Rectal smooth muscle tissue (tissue), 1 donor: ENCODE results near the gene ITIH2.
"Not testable (repeated sequence)": the region's sequence is repeated elsewhere in the genome, so short reads cannot be mapped to it uniquely, and the experiment has no call there.

Source experiments
- H3K27ac ChIP-seq: one replicate; pipeline ENCODE4 v1.7.0; 2013; ENCODE audit warnings: low read depth, low read length, inconsistent platforms
- H3K27me3 ChIP-seq: one replicate; pipeline ENCODE4 v1.7.0; 2013; ENCODE audit warnings: low read length; ENCODE audit not compliant: control insufficient read depth, insufficient read depth
- H3K36me3 ChIP-seq: one replicate; pipeline ENCODE4 v1.7.0; 2013; ENCODE audit warnings: low read length; ENCODE audit not compliant: control insufficient read depth, insufficient read depth
- H3K4me1 ChIP-seq: one replicate; pipeline ENCODE4 v1.7.0; 2013; ENCODE audit warnings: low read length; ENCODE audit not compliant: control insufficient read depth, insufficient read depth
- H3K4me3 ChIP-seq: one replicate; pipeline ENCODE4 v1.7.0; 2013; ENCODE audit warnings: low read length
- H3K9ac ChIP-seq: one replicate; pipeline ENCODE4 v1.7.0; 2013; ENCODE audit warnings: low read length

ITIH2 gene

DNA sequence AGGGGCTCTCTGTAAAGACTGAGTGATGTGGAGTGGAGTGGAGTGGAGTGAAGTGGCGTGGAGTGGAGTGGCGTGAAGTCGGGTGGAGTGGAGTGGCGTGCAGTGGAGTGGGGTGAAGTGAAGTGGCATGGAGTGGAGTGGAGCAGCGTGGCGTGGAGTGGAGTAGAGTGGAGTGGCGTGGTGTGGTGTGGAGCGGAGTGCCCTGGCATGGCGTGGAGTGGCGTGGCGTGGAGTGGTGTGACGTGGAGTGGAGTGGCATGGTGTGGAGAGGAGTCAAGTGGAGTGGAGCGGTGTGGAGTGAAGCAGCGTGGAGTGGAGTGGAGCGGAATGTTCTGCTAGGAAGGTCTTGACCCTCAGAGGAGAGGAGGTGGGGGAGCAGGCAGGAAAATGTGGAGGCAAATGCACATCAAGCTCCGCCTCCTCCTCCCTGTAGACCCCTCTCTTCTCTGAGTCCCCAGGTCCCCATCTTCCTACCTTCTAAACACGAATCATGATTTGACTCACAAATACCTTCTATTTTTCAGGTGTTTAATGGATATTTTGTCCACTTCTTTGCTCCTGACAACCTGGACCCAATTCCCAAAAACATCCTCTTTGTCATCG lies 19.9 kb downstream of the ITIH2 start:
- Histone ChIP-seq H3K4me3 (no peak overlapping the region), H3K4me1 (no peaks in the 10 kb centered on the region), H3K27ac (no peak overlapping the region), H3K36me3 (no peaks in the 10 kb centered on the region), H3K9ac (no peak overlapping the region), H3K27me3 (no peaks in the 10 kb centered on the region)

DNA sequence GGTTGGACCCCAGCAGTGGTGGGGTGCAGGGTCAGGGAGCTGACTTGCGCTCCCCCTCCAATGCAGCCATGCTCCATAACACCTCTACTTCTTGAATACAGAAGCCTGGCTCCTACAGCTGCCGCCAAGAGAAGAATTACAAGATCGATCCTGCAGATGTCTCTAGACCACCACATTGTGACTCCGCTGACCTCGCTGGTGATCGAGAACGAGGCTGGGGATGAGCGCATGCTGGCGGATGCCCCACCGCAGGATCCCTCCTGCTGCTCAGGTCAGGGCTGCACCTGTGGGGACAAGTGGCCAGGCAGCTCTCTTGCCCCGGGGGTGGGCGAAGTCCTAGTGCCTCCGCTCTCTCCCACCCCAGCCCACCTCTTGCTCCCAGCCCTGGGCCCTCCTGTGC lies 31.7 kb downstream of the ITIH2 start:
- Histone ChIP-seq H3K27ac (no peak overlapping the region), H3K9ac (no peak overlapping the region), H3K36me3 (no peaks in the 10 kb centered on the region), H3K4me1 (no peaks in the 10 kb centered on the region), H3K27me3 (no peaks in the 10 kb centered on the region), H3K4me3 (no peak overlapping the region)

DNA sequence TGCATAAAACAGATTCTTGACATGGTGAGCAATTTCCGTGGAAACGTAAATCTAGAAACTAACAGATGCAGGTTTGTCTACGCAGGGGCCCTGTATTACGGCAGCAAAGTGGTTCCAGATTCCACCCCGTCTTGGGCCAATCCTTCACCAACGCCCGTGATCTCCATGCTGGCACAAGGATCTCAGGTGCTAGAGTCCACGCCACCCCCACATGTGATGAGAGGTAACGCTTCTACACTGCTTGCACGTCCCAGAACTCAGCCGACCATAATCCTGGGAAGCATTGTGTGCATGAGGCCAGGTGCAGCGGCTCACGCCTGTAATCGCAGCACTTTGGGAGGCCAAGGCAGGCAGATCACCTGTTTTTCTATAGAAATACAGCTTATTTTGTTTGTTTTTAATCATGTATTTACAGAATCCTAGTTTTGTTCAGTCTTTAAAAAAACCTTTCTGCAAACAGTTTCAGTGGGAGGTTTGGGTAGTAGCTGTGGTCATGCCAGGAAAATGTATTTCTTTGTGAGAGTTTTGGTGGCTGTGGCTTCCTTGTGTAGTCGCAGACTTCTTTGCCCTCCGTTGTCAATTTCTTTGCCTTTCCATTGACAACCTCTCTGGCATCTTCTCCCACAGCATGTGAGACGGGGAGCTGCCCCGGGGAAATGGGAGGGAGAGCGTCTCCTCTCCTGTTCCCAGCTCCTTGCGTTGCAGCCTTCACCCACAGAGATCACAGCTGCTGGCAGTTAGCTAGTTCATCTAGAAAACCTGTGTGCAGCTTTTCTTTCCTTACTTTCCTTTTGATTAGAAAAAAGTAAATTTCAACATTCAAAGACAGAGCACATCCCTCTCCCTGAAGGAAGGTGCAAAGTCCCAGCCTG lies 35.7 kb downstream of the ITIH2 start:
- Histone ChIP-seq H3K27ac (no peak overlapping the region), H3K27me3 (no peaks in the 10 kb centered on the region), H3K9ac (no peak overlapping the region), H3K4me1 (no peaks in the 10 kb centered on the region), H3K36me3 (no peaks in the 10 kb centered on the region), H3K4me3 (no peak overlapping the region)

DNA sequence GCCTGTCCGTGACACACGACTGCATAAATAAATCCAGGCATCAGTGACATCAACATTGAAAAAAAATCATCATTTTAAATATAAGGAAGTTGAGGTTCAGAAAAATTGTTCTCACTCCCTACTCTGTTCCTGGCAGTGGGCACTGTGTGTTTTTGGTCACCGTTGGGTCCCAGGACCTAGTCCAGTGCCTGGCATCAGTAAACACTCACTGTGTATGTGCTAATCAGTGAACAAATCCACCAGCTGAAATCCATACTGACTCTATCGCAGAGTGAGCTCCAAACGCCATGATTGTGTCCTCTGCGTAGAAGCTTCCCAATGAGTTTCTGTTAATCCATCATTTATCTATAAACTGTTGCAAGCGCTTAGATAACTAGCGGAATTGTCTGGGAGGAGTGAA lies 41.2 kb downstream of the ITIH2 start:
- H3K36me3 ChIP-seq: peaks cover 2% of the 10 kb centered on the region
- H3K9ac ChIP-seq: no peak overlapping the region
- no peak overlapping the region for H3K27ac ChIP-seq
- H3K27me3 ChIP-seq: no peaks in the 10 kb centered on the region
- H3K4me1 ChIP-seq: no peaks in the 10 kb centered on the region
- H3K4me3 ChIP-seq: no peak overlapping the region

DNA sequence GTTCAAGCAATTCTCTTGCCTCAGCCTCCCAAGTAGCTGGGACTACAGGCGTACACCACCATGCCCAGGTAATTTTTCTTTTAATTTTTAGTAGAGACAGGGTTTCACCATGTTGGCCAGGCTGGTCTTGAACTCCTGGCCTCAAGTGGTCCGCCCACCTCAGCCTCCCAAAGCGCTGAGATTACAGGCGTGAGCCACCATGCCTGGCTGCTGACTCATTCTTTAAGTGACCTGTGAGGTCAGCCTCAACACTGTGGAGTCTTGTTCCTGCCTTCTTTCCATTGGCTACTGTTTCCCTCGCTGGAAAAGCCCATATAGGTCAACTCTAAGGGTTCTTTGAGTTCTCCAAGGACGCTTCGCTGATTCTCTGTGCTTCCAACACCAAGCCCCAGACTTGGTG lies 45.5 kb downstream of the ITIH2 start:
- not testable (repeated sequence) for H3K27ac ChIP-seq, H3K9ac ChIP-seq, H3K36me3 ChIP-seq, H3K4me1 ChIP-seq, H3K27me3 ChIP-seq, H3K4me3 ChIP-seq

DNA sequence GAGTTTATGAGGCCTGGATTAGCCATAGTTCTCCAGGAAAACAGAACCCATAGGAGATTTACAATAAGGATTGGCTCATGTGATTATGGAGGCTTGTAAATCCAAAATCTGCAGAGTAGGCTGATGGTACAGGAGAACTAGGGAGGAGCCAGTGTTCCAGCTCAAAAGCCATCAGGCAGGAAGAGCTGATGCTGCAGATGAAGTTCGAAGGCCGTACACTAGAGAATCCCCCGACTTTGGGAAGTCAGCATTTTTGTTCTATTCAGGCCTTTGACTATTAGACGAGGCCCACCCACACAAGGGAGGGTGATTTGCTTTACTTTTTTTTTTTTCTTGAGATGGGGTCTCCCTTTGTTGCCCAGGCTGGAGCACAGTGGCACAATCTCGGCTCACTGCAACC lies 47.1 kb downstream of the ITIH2 start:
- Histone ChIP-seq H3K9ac (no peak overlapping the region), H3K27ac (no peak overlapping the region), H3K36me3 (peaks cover 11% of the 10 kb centered on the region), H3K27me3 (no peaks in the 10 kb centered on the region), H3K4me3 (no peak overlapping the region), H3K4me1 (no peaks in the 10 kb centered on the region)

DNA sequence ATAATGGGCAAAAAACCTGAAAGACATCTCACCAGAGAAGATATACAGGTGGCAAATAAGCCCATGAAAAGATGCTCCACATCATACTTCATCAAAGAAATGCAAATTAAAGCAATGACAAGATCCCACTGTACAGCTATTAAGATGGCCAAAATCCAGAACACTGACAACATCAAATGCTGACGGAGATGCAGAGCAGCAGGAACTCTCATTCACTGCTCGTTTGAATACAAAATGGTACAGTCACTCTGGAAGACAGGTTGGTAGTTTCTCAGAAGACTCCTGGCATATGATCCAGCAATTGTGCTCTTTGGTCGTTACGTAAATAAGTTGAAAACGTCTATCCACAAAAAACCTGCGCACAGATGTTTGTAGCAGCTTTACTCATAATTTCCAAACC lies 49.1 kb downstream of the ITIH2 start:
- Histone ChIP-seq H3K36me3 (peaks cover 11% of the 10 kb centered on the region), H3K9ac (no peak overlapping the region), H3K27me3 (no peaks in the 10 kb centered on the region), H3K27ac (no peak overlapping the region), H3K4me3 (no peak overlapping the region), H3K4me1 (no peaks in the 10 kb centered on the region)

DNA sequence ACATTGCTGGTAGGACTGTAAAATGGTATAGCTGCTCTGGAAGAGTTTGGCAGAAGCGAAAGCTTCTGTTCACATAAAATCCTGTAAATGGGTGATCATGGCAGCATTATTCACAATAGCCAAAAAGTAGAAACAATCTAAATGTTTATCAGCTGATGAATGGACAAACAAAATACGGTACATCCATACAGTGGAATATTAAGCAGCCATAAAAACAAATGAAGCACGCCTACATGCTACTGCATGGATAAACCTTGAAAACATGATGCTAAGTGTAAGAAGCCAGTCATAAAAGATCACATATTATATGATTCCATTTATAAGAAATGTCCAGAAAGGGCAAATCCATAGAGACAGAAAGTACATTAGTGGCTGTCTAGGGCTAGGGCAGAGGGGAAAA lies 52.0 kb downstream of the ITIH2 start:
- no peak overlapping the region for H3K4me3 ChIP-seq
- H3K27me3 ChIP-seq: no peaks in the 10 kb centered on the region
- no peak overlapping the region for H3K27ac ChIP-seq
- H3K4me1 ChIP-seq: no peaks in the 10 kb centered on the region
- H3K36me3 ChIP-seq: peaks cover 9% of the 10 kb centered on the region
- no peak overlapping the region for H3K9ac ChIP-seq

DNA sequence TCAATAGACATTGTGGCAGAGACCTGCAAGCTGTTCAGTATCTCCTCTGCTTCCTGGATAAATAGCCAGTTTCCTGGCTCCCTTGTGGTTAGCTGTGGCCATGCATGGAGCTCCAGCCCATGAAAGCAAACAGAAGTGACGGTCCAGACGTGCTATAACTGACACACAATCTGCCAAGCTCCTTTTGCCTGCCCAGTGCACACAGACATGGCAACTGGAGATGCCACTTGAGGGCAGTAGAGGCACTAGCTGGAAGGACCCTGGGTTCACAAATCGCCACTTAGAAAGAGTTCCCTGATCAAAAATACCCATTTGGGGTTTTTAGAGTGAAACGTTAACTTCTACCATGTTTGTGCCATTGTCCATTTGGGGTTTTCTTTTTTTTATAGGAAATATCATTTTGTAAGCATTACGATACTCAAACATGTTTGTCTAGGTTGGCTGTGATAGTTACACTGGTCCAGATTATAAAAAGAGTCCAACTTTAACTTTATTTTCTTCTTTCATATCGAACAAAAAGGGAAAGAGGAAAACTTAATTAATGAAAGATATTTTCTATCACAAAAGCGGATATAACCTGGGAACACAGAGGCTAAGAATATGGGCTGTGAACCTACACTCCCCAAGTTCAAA lies 53.4 kb downstream of the ITIH2 start:
- Histone ChIP-seq H3K4me1 (no peaks in the 10 kb centered on the region), H3K4me3 (no peak overlapping the region), H3K27me3 (no peaks in the 10 kb centered on the region), H3K9ac (no peak overlapping the region), H3K36me3 (peaks cover 9% of the 10 kb centered on the region), H3K27ac (no peak overlapping the region)

DNA sequence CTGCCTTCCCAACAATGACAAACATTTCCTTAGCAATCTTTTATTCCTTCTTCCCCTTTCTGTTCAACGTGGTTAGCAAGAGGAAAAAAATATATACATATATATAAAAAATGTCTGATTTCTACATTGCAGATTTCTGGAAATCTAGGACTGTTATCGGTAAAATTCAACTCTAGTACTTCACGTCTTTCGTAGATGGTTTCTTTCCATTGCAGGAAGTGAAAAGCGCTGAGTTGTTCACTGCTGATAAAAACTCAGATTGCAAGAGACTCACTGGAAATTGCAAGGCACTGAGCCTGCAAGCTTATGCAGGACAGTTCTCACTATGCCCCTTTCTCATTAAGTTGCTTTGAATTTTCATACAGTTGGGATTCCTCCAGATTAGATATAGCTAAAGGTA lies 60.8 kb downstream of the ITIH2 start:
- Histone ChIP-seq H3K4me1 (no peaks in the 10 kb centered on the region), H3K9ac (no peak overlapping the region), H3K27ac (no peak overlapping the region), H3K4me3 (no peak overlapping the region), H3K36me3 (peaks cover 15% of the 10 kb centered on the region), H3K27me3 (no peaks in the 10 kb centered on the region)

DNA sequence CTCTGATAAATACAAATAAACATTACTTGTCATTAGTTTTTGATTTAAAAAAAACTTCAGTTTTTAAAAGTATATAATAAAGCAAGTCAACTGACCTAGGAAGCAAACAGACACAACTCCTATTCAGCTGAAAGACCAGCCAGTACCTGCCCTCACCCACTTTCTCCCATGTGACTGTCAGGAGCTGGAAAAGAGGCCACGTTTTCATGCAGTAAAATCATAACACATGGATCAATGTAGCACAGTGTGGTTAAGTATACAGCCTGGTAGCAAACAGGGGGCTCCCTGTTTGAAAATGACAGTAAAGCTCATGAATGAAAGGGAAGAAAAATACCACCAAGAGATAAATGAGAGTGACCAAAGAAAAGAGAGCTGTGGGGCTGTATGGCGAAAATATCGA lies 63.1 kb downstream of the ITIH2 start:
- Histone ChIP-seq H3K4me1 (no peaks in the 10 kb centered on the region), H3K27me3 (no peaks in the 10 kb centered on the region), H3K27ac (no peak overlapping the region), H3K4me3 (no peak overlapping the region), H3K36me3 (peaks cover 20% of the 10 kb centered on the region), H3K9ac (no peak overlapping the region)

DNA sequence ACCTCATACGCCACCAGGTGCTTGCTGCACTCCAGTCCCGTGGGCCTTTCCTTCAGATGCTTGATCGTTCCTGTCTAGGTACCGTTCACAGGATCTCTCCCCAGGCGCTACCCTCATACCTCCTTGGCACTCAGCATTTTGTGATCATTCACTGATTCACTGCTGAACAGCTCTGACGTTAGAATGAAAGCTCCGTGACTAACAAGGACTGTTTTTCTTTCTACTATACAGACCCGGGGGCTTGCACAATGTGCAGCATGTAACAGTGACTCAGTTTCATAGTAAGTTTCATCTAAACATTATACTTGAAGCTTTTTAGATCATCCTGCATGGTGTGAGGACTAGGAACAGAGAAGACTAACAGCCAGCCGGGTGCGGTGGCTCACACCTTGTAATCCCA lies 64.1 kb downstream of the ITIH2 start:
- Histone ChIP-seq H3K27me3 (no peaks in the 10 kb centered on the region), H3K27ac (no peak overlapping the region), H3K4me3 (no peak overlapping the region), H3K9ac (no peak overlapping the region), H3K36me3 (peaks cover 17% of the 10 kb centered on the region), H3K4me1 (no peaks in the 10 kb centered on the region)
